PC-3 (cell line): ENCODE data around the gene RNF121. TPM values are rescaled to one million over a fixed set of nuclear protein-coding genes. Genes with fewer than 3 reads are reported as not detected.

Experiments
- ATAC-seq: fragments of 200-7000 bp; cut with Tn5 transposase; 2 replicates; pipeline ENCODE4 v1.9.1; 2020; ENCODE audit warnings: mild to moderate bottlenecking, moderate library complexity
- BruUV-seq: library from RNA; stranded (reverse); fragments of 400-500 nt; replicated peaks from 2 replicates; lab custom pipeline; 2021; lab: Mats Ljungman, UMichigan
- CTCF ChIA-PET: fragments of 300-600 bp; sonication (Branson Sonifier 250); formaldehyde crosslinking; loops from one replicate; lab custom pipeline; 2022; ENCODE audit warnings: antibody characterized with exemption; lab: Charles Lee
- POLR2A ChIA-PET: fragments of 300-600 bp; sonication (Branson Sonifier 250); formaldehyde crosslinking; loops from one replicate; lab custom pipeline; 2022; ENCODE audit warnings: antibody characterized with exemption; ENCODE audit not compliant: unreplicated experiment; lab: Charles Lee
- DNase-seq: peaks from one replicate; pipeline ENCODE4 v3.0.0-alpha.2; 2015
- H2AFZ ChIP-seq: fragments of 300-600 bp; sonication (generic); 2 replicates; pipeline ENCODE4 v1.6.0; 2016; ENCODE audit warnings: antibody characterized with exemption, low read length
- H3F3A ChIP-seq: fragments of 300-600 bp; sonication (generic); one replicate; pipeline ENCODE4 v1.6.0; 2017; ENCODE audit warnings: antibody characterized with exemption, low read length, control low read depth, mild to moderate bottlenecking; ENCODE audit not compliant: unreplicated experiment
- H3K27ac ChIP-seq: fragments of 300-600 bp; sonication (generic); 2 replicates; pipeline ENCODE4 v1.5.1; 2016; ENCODE audit warnings: mild to moderate bottlenecking, low read length
- H3K27me3 ChIP-seq: fragments of 300-600 bp; sonication (generic); 2 replicates; pipeline ENCODE4 v1.6.1; 2016; ENCODE audit warnings: low read length, mixed read lengths
- H3K36me3 ChIP-seq: fragments of 300-600 bp; sonication (generic); 2 replicates; pipeline ENCODE4 v1.6.1; 2016; ENCODE audit warnings: low read depth, mixed run types, low read length, mixed read lengths
- H3K4me1 ChIP-seq: fragments of 300-600 bp; sonication (generic); 2 replicates; pipeline ENCODE4 v1.5.1; 2016; ENCODE audit warnings: low read length; ENCODE audit not compliant: insufficient read depth
- H3K4me2 ChIP-seq: fragments of 300-600 bp; sonication (generic); 2 replicates; pipeline ENCODE4 v1.6.0; 2016; ENCODE audit warnings: low read length
- H3K4me3 ChIP-seq: fragments of 300-600 bp; sonication (generic); 2 replicates; pipeline ENCODE4 v1.5.1; 2016; ENCODE audit warnings: mild to moderate bottlenecking, low read length, mixed read lengths
- H3K79me2 ChIP-seq: fragments of 300-600 bp; sonication (generic); 2 replicates; pipeline ENCODE4 v1.6.1; 2017; ENCODE audit warnings: low read length, mixed read lengths
- H3K9ac ChIP-seq: fragments of 300-600 bp; sonication (generic); 2 replicates; pipeline ENCODE4 v1.6.0; 2016; ENCODE audit warnings: mild to moderate bottlenecking, low read length
- H3K9me2 ChIP-seq: fragments of 300-600 bp; sonication (generic); replicated peaks from 2 replicates; pipeline ENCODE4 v1.6.1; 2016; ENCODE audit warnings: mixed run types, low read length, mixed read lengths
- H3K9me3 ChIP-seq: fragments of 300-600 bp; sonication (generic); 2 replicates; pipeline ENCODE4 v1.6.1; 2016; ENCODE audit warnings: low read length, mixed read lengths
- H4K20me1 ChIP-seq: fragments of 300-600 bp; sonication (generic); 2 replicates; pipeline ENCODE4 v1.6.1; 2016; ENCODE audit warnings: low read length, mixed read lengths
- EZH2 ChIP-seq: fragments of 300-600 bp; sonication (generic); IDR thresholded peaks from one replicate; pipeline ENCODE4 v1.6.1; 2017; ENCODE audit warnings: antibody characterized with exemption, mild to moderate bottlenecking, low read length; ENCODE audit not compliant: unreplicated experiment
- EZH2phosphoT487 ChIP-seq: fragments of 300-600 bp; sonication (generic); IDR thresholded peaks from 2 replicates; pipeline ENCODE4 v1.6.1; 2018; ENCODE audit warnings: mild to moderate bottlenecking, antibody characterized with exemption, low read length, borderline replicate concordance
- intact Hi-C: fragments of 100-400 bp; cut with micrococcal nuclease; formaldehyde crosslinking; loops from 2 replicates; pipeline ENCODE4 v1.9.0; 2023
- total RNA-seq: library from RNA; depleted of rRNA; stranded (reverse); fragments of >200 nt; gene quantifications from 2 replicates; pipeline ENCODE4 v1.2.3, GENCODE V29; 2014
- TF ChIP-seq, protein P1 (sequence below): fragments of 300-600 bp; sonication (generic); conservative IDR thresholded peaks from 2 replicates; pipeline ENCODE4 v1.5.1; 2017; ENCODE audit warnings: antibody characterized with exemption, low read depth, mild to moderate bottlenecking, low read length

RNF121 gene
- total RNA-seq, 1 experiment from 2014 or later: 40.2 TPM

DNA sequence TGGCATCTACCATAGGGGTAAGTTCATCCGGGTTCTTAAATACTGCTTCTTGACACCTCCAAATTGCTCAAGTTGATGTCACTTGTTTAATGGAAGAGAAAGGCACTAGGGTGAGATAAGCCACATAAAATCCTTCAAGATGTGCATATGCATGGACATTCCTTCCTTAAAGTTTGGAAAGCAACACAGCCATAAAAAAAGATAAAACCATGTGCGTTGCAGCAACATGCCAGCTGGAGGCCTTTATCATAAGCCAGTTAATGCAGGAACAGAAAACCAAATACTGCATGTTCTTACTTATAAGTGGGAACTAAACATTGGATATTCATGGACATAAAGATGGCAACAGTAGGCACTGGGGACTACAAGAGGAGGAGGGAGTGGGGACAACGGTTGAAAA lies 61.9 kb downstream of the RNF121 start:
- Histone ChIP-seq H3F3A (no peaks in the 10 kb centered on the region), H3K79me2 (no peaks in the 10 kb centered on the region), H3K27me3 (no peaks in the 10 kb centered on the region), H3K4me2 (no peak overlapping the region), H3K9me3 (no peaks in the 10 kb centered on the region), H4K20me1 (no peaks in the 10 kb centered on the region), H3K27ac (no peak overlapping the region), H3K4me1 (no peaks in the 10 kb centered on the region), H3K9ac (no peak overlapping the region), H3K4me3 (no peak overlapping the region), H3K36me3 (peaks cover 21% of the 10 kb centered on the region), H3K9me2 (no peaks in the 10 kb centered on the region), H2AFZ (no peak overlapping the region)
- ChIA-PET POLR2A (no interaction called here), CTCF (no interaction called here)
- ATAC-seq (no peak), DNase-seq (no peak)
- no TSS peak for BruUV-seq
- intact Hi-C loops: no loop called here
- TF ChIP-seq EZH2: no peak
- TF ChIP-seq, protein P1, sequence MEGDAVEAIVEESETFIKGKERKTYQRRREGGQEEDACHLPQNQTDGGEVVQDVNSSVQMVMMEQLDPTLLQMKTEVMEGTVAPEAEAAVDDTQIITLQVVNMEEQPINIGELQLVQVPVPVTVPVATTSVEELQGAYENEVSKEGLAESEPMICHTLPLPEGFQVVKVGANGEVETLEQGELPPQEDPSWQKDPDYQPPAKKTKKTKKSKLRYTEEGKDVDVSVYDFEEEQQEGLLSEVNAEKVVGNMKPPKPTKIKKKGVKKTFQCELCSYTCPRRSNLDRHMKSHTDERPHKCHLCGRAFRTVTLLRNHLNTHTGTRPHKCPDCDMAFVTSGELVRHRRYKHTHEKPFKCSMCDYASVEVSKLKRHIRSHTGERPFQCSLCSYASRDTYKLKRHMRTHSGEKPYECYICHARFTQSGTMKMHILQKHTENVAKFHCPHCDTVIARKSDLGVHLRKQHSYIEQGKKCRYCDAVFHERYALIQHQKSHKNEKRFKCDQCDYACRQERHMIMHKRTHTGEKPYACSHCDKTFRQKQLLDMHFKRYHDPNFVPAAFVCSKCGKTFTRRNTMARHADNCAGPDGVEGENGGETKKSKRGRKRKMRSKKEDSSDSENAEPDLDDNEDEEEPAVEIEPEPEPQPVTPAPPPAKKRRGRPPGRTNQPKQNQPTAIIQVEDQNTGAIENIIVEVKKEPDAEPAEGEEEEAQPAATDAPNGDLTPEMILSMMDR: no peak
- TF ChIP-seq EZH2phosphoT487: no peak

DNA sequence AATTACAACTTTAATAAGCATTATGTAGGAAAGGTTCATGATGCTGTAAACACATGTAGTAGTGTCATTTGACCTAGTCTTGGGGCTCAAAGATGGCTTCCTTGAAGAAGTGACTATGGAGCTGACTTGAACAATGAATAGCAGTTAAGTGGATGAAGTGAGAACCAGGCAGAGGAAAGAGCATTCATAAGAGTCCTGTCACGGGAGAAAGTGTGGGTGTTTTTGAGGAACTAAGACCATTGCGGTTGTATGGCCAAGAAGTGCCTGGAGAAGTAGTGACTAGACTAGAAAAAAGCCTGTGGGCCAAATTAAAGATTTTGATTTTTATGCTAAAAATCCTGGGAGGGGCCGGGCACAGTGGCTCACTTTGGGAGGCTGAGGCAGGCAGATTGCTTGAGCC lies 62.6 kb downstream of the RNF121 start:
- H3K79me2 ChIP-seq: no peaks in the 10 kb centered on the region
- intact Hi-C loops: no loop called here
- H4K20me1 ChIP-seq: no peaks in the 10 kb centered on the region
- H3K27ac ChIP-seq: no peak overlapping the region
- H3K9me3 ChIP-seq: no peaks in the 10 kb centered on the region
- no TSS peak for BruUV-seq
- H2AFZ ChIP-seq: no peak overlapping the region
- TF ChIP-seq EZH2 (no peak), EZH2phosphoT487 (no peak)
- TF ChIP-seq, protein P1: no peak
- ATAC-seq (no peak), DNase-seq (no peak)
- no peaks in the 10 kb centered on the region for H3K4me1 ChIP-seq
- H3K9me2 ChIP-seq: no peaks in the 10 kb centered on the region
- no peak overlapping the region for H3K9ac ChIP-seq
- H3K4me3 ChIP-seq: no peak overlapping the region
- H3K36me3 ChIP-seq: peaks cover 21% of the 10 kb centered on the region
- no peaks in the 10 kb centered on the region for H3F3A ChIP-seq
- CTCF ChIA-PET: no interaction called here
- no peak overlapping the region for H3K4me2 ChIP-seq
- no peaks in the 10 kb centered on the region for H3K27me3 ChIP-seq
- POLR2A ChIA-PET: no interaction called here

DNA sequence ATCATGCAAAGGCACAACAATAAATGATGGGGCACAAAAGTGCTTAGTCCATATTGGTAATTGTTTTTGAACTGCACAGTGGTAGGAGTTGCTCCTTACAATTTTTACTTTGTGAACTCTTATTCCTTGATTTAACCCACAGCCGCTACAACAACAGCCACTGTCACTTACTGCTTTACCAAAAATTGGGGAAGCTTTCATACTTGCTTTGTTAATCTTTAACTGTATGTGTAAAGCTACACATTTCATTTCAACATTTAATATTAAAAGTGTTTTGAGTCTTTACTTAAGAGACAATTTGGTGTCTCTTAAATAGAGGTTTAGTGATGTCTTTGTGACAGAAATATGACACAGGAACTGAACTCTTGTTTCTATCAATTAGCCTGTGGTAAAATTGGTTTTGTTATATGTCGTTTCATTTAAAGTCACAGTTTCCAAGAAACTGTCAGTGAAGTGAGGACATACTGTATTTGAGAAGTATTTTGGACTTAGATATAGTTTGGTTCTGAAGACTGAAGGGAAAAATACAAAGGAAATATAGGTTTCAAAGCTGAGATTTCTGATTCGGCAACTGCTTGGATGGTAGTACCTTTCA lies 63.4 kb downstream of the RNF121 start:
- H3K4me3 ChIP-seq: no peak overlapping the region
- intact Hi-C loops: no loop called here
- no peaks in the 10 kb centered on the region for H3K9me2 ChIP-seq
- H3K4me1 ChIP-seq: no peaks in the 10 kb centered on the region
- ChIA-PET POLR2A (no interaction called here), CTCF (no interaction called here)
- no TSS peak for BruUV-seq
- H3K27ac ChIP-seq: no peak overlapping the region
- H2AFZ ChIP-seq: no peak overlapping the region
- peaks cover 21% of the 10 kb centered on the region for H3K36me3 ChIP-seq
- H3K4me2 ChIP-seq: no peak overlapping the region
- DNase-seq: no peak
- H3F3A ChIP-seq: no peaks in the 10 kb centered on the region
- H3K9ac ChIP-seq: no peak overlapping the region
- no peak for ATAC-seq
- H3K27me3 ChIP-seq: no peaks in the 10 kb centered on the region
- H4K20me1 ChIP-seq: no peaks in the 10 kb centered on the region
- H3K9me3 ChIP-seq: no peaks in the 10 kb centered on the region
- TF ChIP-seq EZH2: no peak
- TF ChIP-seq, protein P1: no peak
- no peak for TF ChIP-seq EZH2phosphoT487
- no peaks in the 10 kb centered on the region for H3K79me2 ChIP-seq
